Astrocyte (in vitro differentiated cells and primary cell): ENCODE data around the gene CALML6. TPM values are rescaled to one million over a fixed set of nuclear protein-coding genes. Genes with fewer than 3 reads are reported as not detected.

Source experiments
- DNase-seq: peaks from one replicate; pipeline ENCODE4 v3.0.0-alpha.2; 2010; ENCODE audit warnings: low read depth
- FAIRE-seq: peaks from 2 replicates; lab custom pipeline; 2011; peaks lifted over from hg19 to GRCh38; lab: Jason Lieb, UNC
- H2AFZ ChIP-seq: 2 replicates; pipeline ENCODE4 v1.6.0; 2012; ENCODE audit warnings: low read depth, low read length, inconsistent platforms
- H3K27ac ChIP-seq: 2 replicates; pipeline ENCODE4 v1.5.1; 2011; ENCODE audit warnings: low read depth, low read length, inconsistent platforms
- H3K27me3 ChIP-seq: 2 replicates; pipeline ENCODE4 v1.6.0; 2011; ENCODE audit warnings: low read length, inconsistent platforms; ENCODE audit not compliant: insufficient read depth
- H3K36me3 ChIP-seq: 2 replicates; pipeline ENCODE4 v1.5.1; 2011; ENCODE audit warnings: low read length, inconsistent platforms; ENCODE audit not compliant: insufficient read depth
- H3K4me1 ChIP-seq: 2 replicates; pipeline ENCODE4 v1.5.1; 2011; ENCODE audit warnings: low read length, inconsistent platforms; ENCODE audit not compliant: insufficient read depth
- H3K4me2 ChIP-seq: 2 replicates; pipeline ENCODE4 v1.6.0; 2012; ENCODE audit warnings: low read length, inconsistent platforms
- H3K4me3 ChIP-seq: 2 replicates; pipeline ENCODE4 v1.5.1; 2011; ENCODE audit warnings: low read depth, mild to moderate bottlenecking, low read length, inconsistent platforms; ENCODE audit not compliant: insufficient read depth
- H3K79me2 ChIP-seq: 2 replicates; pipeline ENCODE4 v1.6.0; 2012; ENCODE audit warnings: mild to moderate bottlenecking, low read length, inconsistent platforms; ENCODE audit not compliant: insufficient read depth
- H3K9ac ChIP-seq: 2 replicates; pipeline ENCODE4 v1.6.0; 2012; ENCODE audit warnings: mild to moderate bottlenecking, low read length, inconsistent platforms
- H3K9me3 ChIP-seq: 2 replicates; pipeline ENCODE4 v1.5.1; 2012; ENCODE audit warnings: low read depth, mild to moderate bottlenecking, low read length, inconsistent platforms; ENCODE audit not compliant: insufficient read depth
- H4K20me1 ChIP-seq: 2 replicates; pipeline ENCODE4 v1.6.0; 2012; ENCODE audit warnings: low read length, inconsistent platforms; ENCODE audit not compliant: insufficient read depth
- H3K27ac Mint-ChIP-seq: one replicate; pipeline ENCODE4 v1.8.0; 2021; ENCODE audit warnings: mild to moderate bottlenecking, mixed read lengths; ENCODE audit not compliant: unreplicated experiment
- H3K27me3 Mint-ChIP-seq: one replicate; pipeline ENCODE4 v1.8.0; 2021; ENCODE audit warnings: low read depth, mixed read lengths; ENCODE audit not compliant: unreplicated experiment
- H3K36me3 Mint-ChIP-seq: one replicate; pipeline ENCODE4 v1.8.0; 2021; ENCODE audit warnings: low read depth, mixed read lengths; ENCODE audit not compliant: unreplicated experiment
- H3K4me1 Mint-ChIP-seq: one replicate; pipeline ENCODE4 v1.8.0; 2021; ENCODE audit warnings: low read depth, mixed read lengths; ENCODE audit not compliant: unreplicated experiment
- H3K4me3 Mint-ChIP-seq: one replicate; pipeline ENCODE4 v1.8.0; 2021; ENCODE audit warnings: mild to moderate bottlenecking, moderate library complexity, mixed read lengths; ENCODE audit not compliant: unreplicated experiment
- H3K9me3 Mint-ChIP-seq: one replicate; pipeline ENCODE4 v1.8.0; 2021; ENCODE audit warnings: mild to moderate bottlenecking, mixed read lengths; ENCODE audit not compliant: unreplicated experiment
- CTCF ChIP-seq: IDR thresholded peaks from 2 replicates; pipeline ENCODE4 v1.5.1; 2011; ENCODE audit warnings: low read depth, mild to moderate bottlenecking, inconsistent platforms, low read length, moderate library complexity; ENCODE audit not compliant: insufficient read depth
- EZH2 ChIP-seq: IDR thresholded peaks from 2 replicates; pipeline ENCODE4 v1.6.1; 2012; ENCODE audit warnings: mild to moderate bottlenecking, low read length, inconsistent platforms; ENCODE audit not compliant: insufficient read depth
- total RNA-seq: library from RNA; stranded (reverse); gene quantifications from 2 replicates; pipeline ENCODE4 v1.2.1, GENCODE V29; 2021

Gene CALML6
- total RNA-seq, 1 donor from 2014 or later: 0.91 TPM

GRCh38 chr1:1915911-1916840 lies 1.1 kb downstream of the CALML6 start:
- Histone ChIP-seq H3K4me1 (peaks cover 6% of the 10 kb centered on the region), H3K27ac (no peak overlapping the region), H3K27me3 (no peaks in the 10 kb centered on the region), H3K9me3 (no peaks in the 10 kb centered on the region), H4K20me1 (no peaks in the 10 kb centered on the region), H2AFZ (no peak overlapping the region), H3K36me3 (no peaks in the 10 kb centered on the region), H3K4me2 (no peak overlapping the region), H3K4me3 (no peak overlapping the region), H3K9ac (no peak overlapping the region), H3K79me2 (no peaks in the 10 kb centered on the region)
- no peaks in the 10 kb centered on the region for H3K36me3 Mint-ChIP-seq
- no peaks in the 10 kb centered on the region for H3K9me3 Mint-ChIP-seq
- no peaks in the 10 kb centered on the region for H3K4me1 Mint-ChIP-seq
- no peak overlapping the region for H3K4me3 Mint-ChIP-seq
- no peak for FAIRE-seq
- peaks cover 29% of the 10 kb centered on the region for H3K27me3 Mint-ChIP-seq
- TF ChIP-seq CTCF (no peak), EZH2 (no peak)
- H3K27ac Mint-ChIP-seq: no peak overlapping the region
- DNase-seq: no peak

GRCh38 chr1:1916851-1917251 lies 1.8 kb downstream of the CALML6 start:
- Histone ChIP-seq H3K36me3 (no peaks in the 10 kb centered on the region), H3K9ac (no peak overlapping the region), H3K27me3 (no peaks in the 10 kb centered on the region), H3K79me2 (no peaks in the 10 kb centered on the region), H3K9me3 (no peaks in the 10 kb centered on the region), H2AFZ (no peak overlapping the region), H3K4me3 (no peak overlapping the region), H4K20me1 (no peaks in the 10 kb centered on the region), H3K4me1 (peaks cover 6% of the 10 kb centered on the region), H3K27ac (no peak overlapping the region), H3K4me2 (no peak overlapping the region)
- no peaks in the 10 kb centered on the region for H3K9me3 Mint-ChIP-seq
- no peak for TF ChIP-seq EZH2
- TF ChIP-seq CTCF: no peak
- FAIRE-seq (no peak), DNase-seq (no peak)
- no peak overlapping the region for H3K27ac Mint-ChIP-seq
- no peaks in the 10 kb centered on the region for H3K36me3 Mint-ChIP-seq
- peaks cover 26% of the 10 kb centered on the region for H3K27me3 Mint-ChIP-seq
- H3K4me3 Mint-ChIP-seq: no peak overlapping the region
- H3K4me1 Mint-ChIP-seq: no peaks in the 10 kb centered on the region
